ENCODE results near the gene SLC30A1.

Gene SLC30A1

DNA sequence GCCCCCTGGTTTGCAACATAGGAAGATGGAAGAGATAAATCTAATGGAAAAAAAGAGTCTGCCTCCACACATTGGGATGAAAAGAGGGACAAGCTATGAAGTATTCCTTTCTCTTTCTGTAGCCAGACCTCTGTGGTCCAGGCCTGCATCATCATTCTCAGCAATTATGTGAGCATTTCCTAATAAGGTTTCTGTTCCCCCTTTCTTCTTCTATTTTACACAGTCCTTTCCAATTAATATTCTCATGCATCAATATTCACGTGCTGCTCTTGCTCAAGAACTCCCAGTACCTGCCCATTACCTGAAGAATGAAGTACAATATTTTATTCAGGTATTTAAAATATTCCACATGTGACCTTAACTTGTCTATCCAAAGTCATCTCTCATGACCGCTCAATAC is 8.2 kb upstream of the SLC30A1 start:
- TF ChIP-seq, protein P1, sequence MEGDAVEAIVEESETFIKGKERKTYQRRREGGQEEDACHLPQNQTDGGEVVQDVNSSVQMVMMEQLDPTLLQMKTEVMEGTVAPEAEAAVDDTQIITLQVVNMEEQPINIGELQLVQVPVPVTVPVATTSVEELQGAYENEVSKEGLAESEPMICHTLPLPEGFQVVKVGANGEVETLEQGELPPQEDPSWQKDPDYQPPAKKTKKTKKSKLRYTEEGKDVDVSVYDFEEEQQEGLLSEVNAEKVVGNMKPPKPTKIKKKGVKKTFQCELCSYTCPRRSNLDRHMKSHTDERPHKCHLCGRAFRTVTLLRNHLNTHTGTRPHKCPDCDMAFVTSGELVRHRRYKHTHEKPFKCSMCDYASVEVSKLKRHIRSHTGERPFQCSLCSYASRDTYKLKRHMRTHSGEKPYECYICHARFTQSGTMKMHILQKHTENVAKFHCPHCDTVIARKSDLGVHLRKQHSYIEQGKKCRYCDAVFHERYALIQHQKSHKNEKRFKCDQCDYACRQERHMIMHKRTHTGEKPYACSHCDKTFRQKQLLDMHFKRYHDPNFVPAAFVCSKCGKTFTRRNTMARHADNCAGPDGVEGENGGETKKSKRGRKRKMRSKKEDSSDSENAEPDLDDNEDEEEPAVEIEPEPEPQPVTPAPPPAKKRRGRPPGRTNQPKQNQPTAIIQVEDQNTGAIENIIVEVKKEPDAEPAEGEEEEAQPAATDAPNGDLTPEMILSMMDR (conservative IDR thresholded peaks at IDR 0.05; ENCODE audit: low read length), result no peak
- no peak for TF ChIP-seq EZH2phosphoT487 (IDR thresholded peaks at IDR 0.05; ENCODE audit: borderline replicate concordance)
- Histone ChIP-seq H3K79me2 (ENCODE audit: insufficient read depth, low read length) (no peaks in the 10 kb centered on the region), H3K9me2 (replicated peaks; ENCODE audit: low read depth, low read length) (no peaks in the 10 kb centered on the region), H3K9ac (ENCODE audit: low read depth, low read length, poor library complexity, severe bottlenecking) (no peak overlapping the region), H3F3A (ENCODE audit: low read depth) (no peaks in the 10 kb centered on the region), H3K4me1 (ENCODE audit: insufficient read depth, low read length, poor library complexity, severe bottlenecking) (peaks cover 11% of the 10 kb centered on the region), H3K36me3 (ENCODE audit: insufficient read depth, low read length) (no peaks in the 10 kb centered on the region), H3K9me3 (ENCODE audit: insufficient read depth, low read depth, low read length) (no peaks in the 10 kb centered on the region), H3K4me2 (ENCODE audit: low read depth, low read length, poor library complexity, severe bottlenecking) (no peak overlapping the region), H3K27me3 (ENCODE audit: insufficient read depth, low read length, poor library complexity, severe bottlenecking) (no peaks in the 10 kb centered on the region), H3K4me3 (ENCODE audit: low read length, poor library complexity, severe bottlenecking) (no peak overlapping the region), H2AFZ (ENCODE audit: low read length) (no peak overlapping the region), H4K20me1 (ENCODE audit: insufficient read depth, low read length, poor library complexity, severe bottlenecking) (no peaks in the 10 kb centered on the region)

DNA sequence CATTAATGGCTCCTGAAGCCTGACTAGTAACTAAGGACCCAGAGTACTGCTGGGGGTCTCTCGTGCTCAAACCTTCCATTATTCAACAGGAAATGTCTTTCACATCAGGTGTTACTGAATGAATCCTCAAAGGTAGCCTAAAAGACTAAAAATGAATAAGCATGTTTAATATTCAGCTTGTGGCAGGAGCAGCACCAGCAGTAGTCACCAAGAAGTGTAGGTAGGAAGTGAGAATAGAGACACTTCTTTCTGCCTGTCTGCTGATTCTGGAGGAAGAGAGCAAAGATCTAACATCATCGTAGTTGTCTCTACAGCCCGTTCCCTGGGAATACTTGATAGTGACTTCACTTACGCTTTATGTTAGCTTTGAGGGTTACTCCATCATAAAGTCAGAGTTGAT is 7.6 kb upstream of the SLC30A1 start:
- Histone ChIP-seq H3F3A (ENCODE audit: low read depth) (peaks cover 5% of the 10 kb centered on the region), H3K4me3 (ENCODE audit: low read length, poor library complexity, severe bottlenecking) (no peak overlapping the region), H3K36me3 (ENCODE audit: insufficient read depth, low read length) (no peaks in the 10 kb centered on the region), H3K27me3 (ENCODE audit: insufficient read depth, low read length, poor library complexity, severe bottlenecking) (no peaks in the 10 kb centered on the region), H3K4me1 (ENCODE audit: insufficient read depth, low read length, poor library complexity, severe bottlenecking) (peaks cover 17% of the 10 kb centered on the region), H3K79me2 (ENCODE audit: insufficient read depth, low read length) (no peaks in the 10 kb centered on the region), H3K9ac (ENCODE audit: low read depth, low read length, poor library complexity, severe bottlenecking) (no peak overlapping the region), H2AFZ (ENCODE audit: low read length) (no peak overlapping the region), H4K20me1 (ENCODE audit: insufficient read depth, low read length, poor library complexity, severe bottlenecking) (no peaks in the 10 kb centered on the region), H3K4me2 (ENCODE audit: low read depth, low read length, poor library complexity, severe bottlenecking) (no peak overlapping the region), H3K9me3 (ENCODE audit: insufficient read depth, low read depth, low read length) (no peaks in the 10 kb centered on the region), H3K9me2 (replicated peaks; ENCODE audit: low read depth, low read length) (no peaks in the 10 kb centered on the region)
- no peak for TF ChIP-seq EZH2phosphoT487 (IDR thresholded peaks at IDR 0.05; ENCODE audit: borderline replicate concordance)
- TF ChIP-seq, protein P1 (conservative IDR thresholded peaks at IDR 0.05; ENCODE audit: low read length), result no peak

DNA sequence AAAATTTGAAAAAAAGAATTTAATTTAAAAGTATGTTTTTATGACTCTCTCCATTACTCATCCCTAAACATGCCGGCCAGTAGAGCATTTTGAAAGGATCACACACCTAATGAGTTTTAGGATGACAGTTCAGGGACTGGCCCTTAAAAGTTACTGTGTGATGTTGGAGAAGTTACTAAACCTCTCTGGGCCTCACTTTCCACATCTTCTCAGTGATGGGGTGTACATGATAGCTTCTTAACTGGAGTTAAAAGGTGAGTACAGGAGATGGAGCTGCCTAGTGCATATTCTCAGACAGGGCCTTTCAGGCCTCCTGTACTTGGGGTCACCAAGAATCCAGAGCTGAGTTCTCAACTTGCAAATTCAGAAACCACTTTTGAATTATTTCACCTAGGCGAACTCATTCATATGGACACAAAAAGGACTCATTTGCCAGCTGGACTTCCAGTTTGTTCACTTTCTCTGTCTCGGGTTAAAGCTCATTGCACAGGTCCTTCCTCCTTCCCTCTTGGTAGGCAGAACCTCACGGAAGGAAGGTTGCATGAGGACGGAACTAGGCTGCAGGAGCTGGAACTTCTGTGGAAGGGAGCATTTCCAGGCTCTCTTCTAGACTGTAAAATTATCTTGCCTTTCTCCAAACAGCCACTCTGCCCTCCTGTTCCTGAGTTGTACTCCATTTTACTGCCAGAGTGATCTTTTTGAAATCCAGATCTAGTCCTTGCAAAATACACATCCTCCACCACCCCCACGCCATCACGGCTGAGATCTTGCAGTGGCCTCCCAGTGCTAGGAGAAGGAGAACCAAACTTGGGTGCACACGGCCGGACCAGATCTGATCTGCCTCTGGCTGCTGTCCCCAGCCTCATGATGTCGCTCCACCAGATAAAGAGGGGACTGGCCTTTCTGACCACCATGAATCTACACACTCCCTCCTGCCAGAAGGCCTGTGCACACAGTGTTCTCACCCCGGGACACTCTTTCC is 4.3 kb upstream of the SLC30A1 start:
- peaks cover 2% of the 10 kb centered on the region; the same call in 1 of the 2 replicates for H3K79me2 ChIP-seq (ENCODE audit: insufficient read depth, low read length)
- H3K4me2 ChIP-seq (ENCODE audit: low read depth, low read length, poor library complexity, severe bottlenecking), result no peak overlapping the region
- H3K4me1 ChIP-seq (ENCODE audit: insufficient read depth, low read length, poor library complexity, severe bottlenecking), result peaks cover 38% of the 10 kb centered on the region
- H4K20me1 ChIP-seq (ENCODE audit: insufficient read depth, low read length, poor library complexity, severe bottlenecking), result no peaks in the 10 kb centered on the region
- no peaks in the 10 kb centered on the region for H3K36me3 ChIP-seq (ENCODE audit: insufficient read depth, low read length)
- no peaks in the 10 kb centered on the region for H3K27me3 ChIP-seq (ENCODE audit: insufficient read depth, low read length, poor library complexity, severe bottlenecking)
- H3K9me3 ChIP-seq (ENCODE audit: insufficient read depth, low read depth, low read length), result no peaks in the 10 kb centered on the region
- H3K4me3 ChIP-seq (ENCODE audit: low read length, poor library complexity, severe bottlenecking), result no peak overlapping the region
- no peak overlapping the region for H3K9ac ChIP-seq (ENCODE audit: low read depth, low read length, poor library complexity, severe bottlenecking)
- H3K9me2 ChIP-seq (replicated peaks; ENCODE audit: low read depth, low read length), result no peaks in the 10 kb centered on the region
- H2AFZ ChIP-seq (ENCODE audit: low read length), result no peak overlapping the region
- peaks cover 8% of the 10 kb centered on the region for H3F3A ChIP-seq (ENCODE audit: low read depth)
- TF ChIP-seq, protein P1 (conservative IDR thresholded peaks at IDR 0.05; ENCODE audit: low read length), result no peak
- TF ChIP-seq EZH2phosphoT487 (IDR thresholded peaks at IDR 0.05; ENCODE audit: borderline replicate concordance), result no peak
